HepG2 (cell line): Measurements from ENCODE around the gene PSMG1. TPM values are rescaled to one million over a fixed set of nuclear protein-coding genes. Genes with fewer than 3 reads are reported as not detected.

Experiments used
- ATAC-seq: fragments of 200-7000 bp; cut with Tn5 transposase; 3 replicates; pipeline ENCODE4 v1.9.1; 2020; ENCODE audit warnings: mild to moderate bottlenecking, moderate library complexity
- BruUV-seq: library from RNA; stranded (reverse); fragments of 400-500 nt; replicated peaks from 2 replicates; lab custom pipeline; 2021; lab: Mats Ljungman, UMichigan
- CTCF ChIA-PET: fragments of 300-600 bp; formaldehyde crosslinking; extraction: SDS; loops from one replicate; lab custom pipeline; 2021; ENCODE audit warnings: low total read pairs, inconsistent platforms, low intra/inter-chr PET ratio; lab: Yijun Ruan, JAX
- POLR2A ChIA-PET: fragments of 350-600 bp; sonication (Branson Sonifier 250); formaldehyde crosslinking; loops from one replicate; lab custom pipeline; 2020; ENCODE audit warnings: antibody characterized with exemption, inconsistent platforms; lab: Yijun Ruan, JAX
- DNase-seq: peaks from one replicate; pipeline ENCODE4 v3.0.0-alpha.2; 2015; ENCODE audit warnings: low spot score
- FAIRE-seq: peaks from 3 replicates; lab custom pipeline; 2011; peaks lifted over from hg19 to GRCh38; lab: Jason Lieb, UNC
- H2AFZ ChIP-seq: one replicate; pipeline ENCODE4 v1.6.1; 2011; ENCODE audit warnings: low read length, inconsistent platforms
- H3K27ac ChIP-seq: fragments of 300-600 bp; 3 replicates; pipeline ENCODE4 v1.8.0; 2011; ENCODE audit warnings: mixed run types, mild to moderate bottlenecking, mixed read lengths, low read length, inconsistent platforms; ENCODE audit not compliant: insufficient read depth; ENCODE audit errors: extremely low read length
- H3K27me3 ChIP-seq, 2 experiments: fragments of 200-600 bp in 1 of 2; 2 replicates in 1 of 2; 3 replicates in 1 of 2; pipeline versions ENCODE4 v1.6.0 to v1.8.0; 2011; ENCODE audit warnings: low read length in 2 of 2, mild to moderate bottlenecking in 2 of 2, moderate library complexity in 2 of 2, inconsistent platforms in 1 of 2; ENCODE audit not compliant: insufficient read depth in 2 of 2, control insufficient read depth in 1 of 2
- H3K36me3 ChIP-seq, 2 experiments: fragments of 200-600 bp in 1 of 2; replicated peaks in 1 of 2; 2 replicates in 1 of 2; 3 replicates in 1 of 2; pipeline versions ENCODE4 v1.5.1 to v1.8.0; 2011; ENCODE audit warnings: low read length in 2 of 2, inconsistent platforms in 1 of 2; ENCODE audit not compliant: insufficient read depth in 2 of 2, control insufficient read depth in 1 of 2
- H3K4me1 ChIP-seq: 2 replicates; pipeline ENCODE4 v1.5.1; 2012; ENCODE audit warnings: low read length, inconsistent platforms; ENCODE audit not compliant: insufficient read depth
- H3K4me2 ChIP-seq: 2 replicates; pipeline ENCODE4 v1.6.0; 2011; ENCODE audit warnings: low read depth, low read length, inconsistent platforms
- H3K4me3 ChIP-seq, 3 experiments: fragments of 200-600 bp in 1 of 3; sonication (generic), shearing (Covaris generic) in 1 of 3; replicated peaks in 1 of 3; 2 replicates each; pipeline ENCODE4 v1.5.1; 2011 to 2016; ENCODE audit warnings: low read length in 3 of 3, inconsistent platforms in 2 of 3, low read depth in 2 of 3, mild to moderate bottlenecking in 2 of 3, control low read depth in 1 of 3, mixed read lengths in 1 of 3; ENCODE audit not compliant: insufficient read depth in 1 of 3
- H3K79me2 ChIP-seq: one replicate; pipeline ENCODE4 v1.6.1; 2011; ENCODE audit warnings: low read length, inconsistent platforms; ENCODE audit not compliant: insufficient read depth
- H3K9ac ChIP-seq: 2 replicates; pipeline ENCODE4 v1.6.0; 2011; ENCODE audit warnings: mild to moderate bottlenecking, low read depth, low read length, inconsistent platforms; ENCODE audit not compliant: insufficient read depth
- H3K9me3 ChIP-seq: 2 replicates; pipeline ENCODE4 v1.5.1; 2012; ENCODE audit warnings: mild to moderate bottlenecking, low read length
- H4K20me1 ChIP-seq: 2 replicates; pipeline ENCODE4 v1.6.0; 2011; ENCODE audit warnings: inconsistent platforms, mild to moderate bottlenecking, low read length, moderate library complexity; ENCODE audit not compliant: insufficient read depth
- GABPA ChIP-seq, 2 experiments: IDR thresholded peaks; 2 replicates each; pipeline ENCODE4 v1.6.1; 2011 to 2016; ENCODE audit warnings: low read depth in 2 of 2, low read length in 1 of 2, missing biosample characterization in 1 of 2, missing genetic modification characterization in 1 of 2
- IKZF4 ChIP-seq: sonication (generic); formaldehyde crosslinking; IDR thresholded peaks from 2 replicates; pipeline ENCODE4 v1.5.1; 2020; ENCODE audit warnings: borderline replicate concordance, mild to moderate bottlenecking, low read depth, missing genetic modification reagents; ENCODE audit errors: not compliant biosample characterization
- ZFX ChIP-seq: sonication (generic); formaldehyde crosslinking; IDR thresholded peaks from 2 replicates; pipeline ENCODE4 v1.4.0; 2020; ENCODE audit warnings: mild to moderate bottlenecking, low read depth, missing genetic modification reagents, moderate library complexity
- ZNF841 ChIP-seq: sonication (generic); formaldehyde crosslinking; IDR thresholded peaks from 2 replicates; pipeline ENCODE4 v1.8.1; 2023; ENCODE audit warnings: missing genetic modification reagents, borderline replicate concordance
- ZSCAN12 ChIP-seq: sonication (generic); formaldehyde crosslinking; IDR thresholded peaks from 2 replicates; pipeline ENCODE4 v1.9.0; 2021; ENCODE audit warnings: mild to moderate bottlenecking, missing genetic modification reagents
- WGBS: methylation state at CpG from one replicate; pipeline ENCODE4 v1.1.6; 2017; ENCODE audit warnings: low lambda C conversion rate; 5-methylcytosine and 5-hydroxymethylcytosine counted together
- in situ Hi-C: cut with HindIII; loops from 2 replicates; pipeline ENCODE4 v1.10.0; 2017; ENCODE audit warnings: low pct_unique_long_range_greater_than_20kb; ENCODE audit not compliant: extremely low pct_ligation_motif_present
- intact Hi-C: fragments of 100-400 bp; cut with micrococcal nuclease; formaldehyde crosslinking; loops from one replicate; pipeline ENCODE4 v1.10.0; 2022; ENCODE audit not compliant: unreplicated experiment
- polyA plus RNA-seq, 8 experiments: library from polyadenylated mRNA; depleted of rRNA in 3 of 8; stranded (reverse) in 7 of 8; unstranded in 1 of 8; fragments of >200 nt; fragmentation: Illumina TruSeq in 4 of 8; extraction: Trizol in 4 of 8; gene quantifications; 2 replicates each; pipeline versions ENCODE4 v1.2.1 to v1.2.3, GENCODE V29; 2011 to 2016; ENCODE audit warnings: low read depth in 4 of 8, missing spikeins in 1 of 8, mixed read lengths in 1 of 8; ENCODE audit not compliant: insufficient read depth in 1 of 8
- total RNA-seq, 5 experiments: library from RNA; depleted of rRNA; stranded (reverse); fragments of >200 nt; fragmentation: Illumina TruSeq; extraction: Trizol; gene quantifications; 2 replicates each; pipeline ENCODE4 v1.2.3, GENCODE V29; 2016; ENCODE audit warnings: low read depth in 1 of 5
- TF ChIP-seq, protein P1 (sequence below): sonication (generic); formaldehyde crosslinking; IDR thresholded peaks from 2 replicates; pipeline ENCODE4 v1.4.0; 2020; ENCODE audit warnings: missing genetic modification reagents, borderline replicate concordance
- TF ChIP-seq, protein P2 (sequence below): sonication (generic); formaldehyde crosslinking; IDR thresholded peaks from 2 replicates; pipeline ENCODE4 v1.4.0; 2020; ENCODE audit warnings: missing genetic modification reagents
- TF ChIP-seq, protein P3 (sequence below): sonication (generic); formaldehyde crosslinking; IDR thresholded peaks from 2 replicates; pipeline ENCODE4 v1.4.0; 2020; ENCODE audit warnings: missing genetic modification reagents, borderline replicate concordance
- TF ChIP-seq, protein P4 (sequence below): sonication (generic); formaldehyde crosslinking; IDR thresholded peaks from 2 replicates; pipeline ENCODE4 v1.5.1; 2020; ENCODE audit warnings: missing genetic modification reagents, mild to moderate bottlenecking, borderline replicate concordance
- TF ChIP-seq, protein P5 (sequence below): fragments of 450-650 bp; IDR thresholded peaks from 2 replicates; pipeline ENCODE4 v1.6.1; 2017

Gene PSMG1
- total and polyA plus RNA-seq, 2 of the 13 experiments (the other 11 are each of a cell fraction or from before 2014, with no cell fraction given) = 63.6 to 173 TPM

DNA sequence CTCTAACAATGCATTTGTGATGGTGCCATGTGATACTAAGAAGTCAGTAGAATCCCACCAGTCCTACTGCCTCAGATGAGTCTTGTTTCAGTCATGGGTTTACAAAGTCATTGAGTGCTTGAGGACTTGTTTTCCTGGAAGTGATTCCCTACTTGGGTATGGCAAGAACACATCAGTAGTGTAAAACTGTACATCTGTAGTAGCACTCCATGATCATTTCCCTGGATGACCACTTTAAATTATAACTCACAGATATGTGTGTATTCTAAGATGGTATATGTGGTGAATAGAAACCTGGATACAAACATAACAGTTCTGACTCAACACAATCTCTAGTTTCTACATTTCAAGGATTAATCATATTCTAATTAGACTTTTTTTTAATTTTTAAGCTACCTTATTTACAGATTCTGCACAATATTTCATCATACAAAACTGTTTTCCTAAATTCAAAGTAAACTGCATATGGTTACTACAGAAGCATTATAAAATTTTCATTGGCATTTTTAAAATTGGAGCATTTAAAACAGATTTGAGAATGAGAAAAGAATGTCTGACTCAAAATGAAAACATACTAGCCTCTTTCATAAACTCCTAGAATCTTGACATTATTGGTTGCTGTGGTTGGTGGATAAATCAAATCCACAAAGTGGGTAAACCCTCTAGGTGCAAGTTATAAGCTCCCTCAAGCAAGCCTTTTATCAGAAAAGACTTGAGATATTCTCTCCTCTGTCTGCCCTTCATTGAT lies 6.8 kb upstream of the PSMG1 start (continued):
- no peak for TF ChIP-seq ZSCAN12 (CRISPR knock-in tag)
- TF ChIP-seq, all 625 proteins: peak for 0

DNA sequence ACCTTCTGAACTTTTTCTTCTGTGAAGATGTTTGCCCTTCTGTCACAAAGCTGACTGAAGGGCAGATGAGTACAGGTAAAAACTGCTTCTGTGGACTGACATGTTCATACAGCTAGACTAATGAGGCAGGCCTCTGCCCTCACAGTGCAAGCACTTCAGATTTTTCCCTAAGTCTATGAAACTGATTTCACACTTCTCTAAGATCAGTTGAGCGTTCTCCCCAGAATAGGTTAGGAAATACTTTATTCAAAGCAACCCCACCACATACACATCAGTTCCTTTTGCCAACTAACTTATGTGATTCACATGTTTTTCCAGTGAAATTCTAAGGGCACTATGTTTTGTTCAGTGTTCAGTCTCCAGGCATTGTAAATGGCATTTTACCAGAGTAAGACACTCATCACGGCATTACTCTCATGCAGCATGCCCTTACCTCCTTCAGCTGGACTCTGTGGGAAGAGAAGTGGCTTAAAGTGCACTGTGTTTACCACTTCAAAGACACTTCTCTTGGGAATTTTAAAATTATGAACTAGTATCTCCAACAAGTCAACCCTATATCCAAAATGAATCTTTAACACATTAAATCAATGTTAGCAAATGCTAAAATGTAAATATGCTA lies 5.4 kb upstream of the PSMG1 start:
- FAIRE-seq = no peak
- Histone ChIP-seq H3K4me1 (0 out of 2 replicates have a peak, but pooled peaks cover 7% of the 10 kb centered on the region), H3K27me3 (no peaks in the 10 kb centered on the region), H3K36me3 (no peaks in the 10 kb centered on the region), H3K4me3 (no peak overlapping the region), H4K20me1 (no peaks in the 10 kb centered on the region), H3K79me2 (no peaks in the 10 kb centered on the region), H2AFZ (no peak overlapping the region), H3K9ac (no peak overlapping the region), H3K4me2 (no peak overlapping the region), H3K9me3 (no peaks in the 10 kb centered on the region), H3K27ac (no peak overlapping the region)
- intact Hi-C loops = no loop called here
- in situ Hi-C loops = no loop called here
- ChIA-PET CTCF (no interaction called here), POLR2A (no interaction called here)
- 81% methylated on average over 2 of the region's 2 CpGs for WGBS
- no peak for ATAC-seq
- BruUV-seq = no TSS peak
- no peak for DNase-seq
- TF ChIP-seq, protein P1, sequence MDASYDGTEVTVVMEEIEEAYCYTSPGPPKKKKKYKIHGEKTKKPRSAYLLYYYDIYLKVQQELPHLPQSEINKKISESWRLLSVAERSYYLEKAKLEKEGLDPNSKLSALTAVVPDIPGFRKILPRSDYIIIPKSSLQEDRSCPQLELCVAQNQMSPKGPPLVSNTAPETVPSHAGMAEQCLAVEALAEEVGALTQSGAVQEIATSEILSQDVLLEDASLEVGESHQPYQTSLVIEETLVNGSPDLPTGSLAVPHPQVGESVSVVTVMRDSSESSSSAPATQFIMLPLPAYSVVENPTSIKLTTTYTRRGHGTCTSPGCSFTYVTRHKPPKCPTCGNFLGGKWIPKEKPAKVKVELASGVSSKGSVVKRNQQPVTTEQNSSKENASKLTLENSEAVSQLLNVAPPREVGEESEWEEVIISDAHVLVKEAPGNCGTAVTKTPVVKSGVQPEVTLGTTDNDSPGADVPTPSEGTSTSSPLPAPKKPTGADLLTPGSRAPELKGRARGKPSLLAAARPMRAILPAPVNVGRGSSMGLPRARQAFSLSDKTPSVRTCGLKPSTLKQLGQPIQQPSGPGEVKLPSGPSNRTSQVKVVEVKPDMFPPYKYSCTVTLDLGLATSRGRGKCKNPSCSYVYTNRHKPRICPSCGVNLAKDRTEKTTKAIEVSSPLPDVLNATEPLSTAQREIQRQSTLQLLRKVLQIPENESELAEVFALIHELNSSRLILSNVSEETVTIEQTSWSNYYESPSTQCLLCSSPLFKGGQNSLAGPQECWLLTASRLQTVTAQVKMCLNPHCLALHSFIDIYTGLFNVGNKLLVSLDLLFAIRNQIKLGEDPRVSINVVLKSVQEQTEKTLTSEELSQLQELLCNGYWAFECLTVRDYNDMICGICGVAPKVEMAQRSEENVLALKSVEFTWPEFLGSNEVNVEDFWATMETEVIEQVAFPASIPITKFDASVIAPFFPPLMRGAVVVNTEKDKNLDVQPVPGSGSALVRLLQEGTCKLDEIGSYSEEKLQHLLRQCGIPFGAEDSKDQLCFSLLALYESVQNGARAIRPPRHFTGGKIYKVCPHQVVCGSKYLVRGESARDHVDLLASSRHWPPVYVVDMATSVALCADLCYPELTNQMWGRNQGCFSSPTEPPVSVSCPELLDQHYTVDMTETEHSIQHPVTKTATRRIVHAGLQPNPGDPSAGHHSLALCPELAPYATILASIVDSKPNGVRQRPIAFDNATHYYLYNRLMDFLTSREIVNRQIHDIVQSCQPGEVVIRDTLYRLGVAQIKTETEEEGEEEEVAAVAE (CRISPR knock-in tag) = no peak
- TF ChIP-seq, protein P2, sequence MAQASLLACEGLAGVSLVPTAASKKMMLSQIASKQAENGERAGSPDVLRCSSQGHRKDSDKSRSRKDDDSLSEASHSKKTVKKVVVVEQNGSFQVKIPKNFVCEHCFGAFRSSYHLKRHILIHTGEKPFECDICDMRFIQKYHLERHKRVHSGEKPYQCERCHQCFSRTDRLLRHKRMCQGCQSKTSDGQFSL (CRISPR knock-in tag) = no peak
- TF ChIP-seq, protein P3, sequence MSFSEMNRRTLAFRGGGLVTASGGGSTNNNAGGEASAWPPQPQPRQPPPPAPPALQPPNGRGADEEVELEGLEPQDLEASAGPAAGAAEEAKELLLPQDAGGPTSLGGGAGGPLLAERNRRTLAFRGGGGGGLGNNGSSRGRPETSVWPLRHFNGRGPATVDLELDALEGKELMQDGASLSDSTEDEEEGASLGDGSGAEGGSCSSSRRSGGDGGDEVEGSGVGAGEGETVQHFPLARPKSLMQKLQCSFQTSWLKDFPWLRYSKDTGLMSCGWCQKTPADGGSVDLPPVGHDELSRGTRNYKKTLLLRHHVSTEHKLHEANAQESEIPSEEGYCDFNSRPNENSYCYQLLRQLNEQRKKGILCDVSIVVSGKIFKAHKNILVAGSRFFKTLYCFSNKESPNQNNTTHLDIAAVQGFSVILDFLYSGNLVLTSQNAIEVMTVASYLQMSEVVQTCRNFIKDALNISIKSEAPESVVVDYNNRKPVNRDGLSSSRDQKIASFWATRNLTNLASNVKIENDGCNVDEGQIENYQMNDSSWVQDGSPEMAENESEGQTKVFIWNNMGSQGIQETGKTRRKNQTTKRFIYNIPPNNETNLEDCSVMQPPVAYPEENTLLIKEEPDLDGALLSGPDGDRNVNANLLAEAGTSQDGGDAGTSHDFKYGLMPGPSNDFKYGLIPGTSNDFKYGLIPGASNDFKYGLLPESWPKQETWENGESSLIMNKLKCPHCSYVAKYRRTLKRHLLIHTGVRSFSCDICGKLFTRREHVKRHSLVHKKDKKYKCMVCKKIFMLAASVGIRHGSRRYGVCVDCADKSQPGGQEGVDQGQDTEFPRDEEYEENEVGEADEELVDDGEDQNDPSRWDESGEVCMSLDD (CRISPR knock-in tag) = no peak
- TF ChIP-seq ZFX (CRISPR knock-in tag) = no peak
- TF ChIP-seq, protein P4, sequence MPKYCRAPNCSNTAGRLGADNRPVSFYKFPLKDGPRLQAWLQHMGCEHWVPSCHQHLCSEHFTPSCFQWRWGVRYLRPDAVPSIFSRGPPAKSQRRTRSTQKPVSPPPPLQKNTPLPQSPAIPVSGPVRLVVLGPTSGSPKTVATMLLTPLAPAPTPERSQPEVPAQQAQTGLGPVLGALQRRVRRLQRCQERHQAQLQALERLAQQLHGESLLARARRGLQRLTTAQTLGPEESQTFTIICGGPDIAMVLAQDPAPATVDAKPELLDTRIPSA (CRISPR knock-in tag) = no peak
- no peak for TF ChIP-seq IKZF4
- TF ChIP-seq ZNF841 (CRISPR knock-in tag) = no peak
- TF ChIP-seq, protein P5, sequence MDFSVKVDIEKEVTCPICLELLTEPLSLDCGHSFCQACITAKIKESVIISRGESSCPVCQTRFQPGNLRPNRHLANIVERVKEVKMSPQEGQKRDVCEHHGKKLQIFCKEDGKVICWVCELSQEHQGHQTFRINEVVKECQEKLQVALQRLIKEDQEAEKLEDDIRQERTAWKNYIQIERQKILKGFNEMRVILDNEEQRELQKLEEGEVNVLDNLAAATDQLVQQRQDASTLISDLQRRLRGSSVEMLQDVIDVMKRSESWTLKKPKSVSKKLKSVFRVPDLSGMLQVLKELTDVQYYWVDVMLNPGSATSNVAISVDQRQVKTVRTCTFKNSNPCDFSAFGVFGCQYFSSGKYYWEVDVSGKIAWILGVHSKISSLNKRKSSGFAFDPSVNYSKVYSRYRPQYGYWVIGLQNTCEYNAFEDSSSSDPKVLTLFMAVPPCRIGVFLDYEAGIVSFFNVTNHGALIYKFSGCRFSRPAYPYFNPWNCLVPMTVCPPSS = no peak
- no peak for TF ChIP-seq GABPA (IDR thresholded peaks at IDR 0.05; ENCODE audit: low read depth, low read length)
- TF ChIP-seq GABPA (CRISPR knock-in tag; IDR thresholded peaks at IDR 0.05; ENCODE audit: low read depth) = no peak
